Measurements from ENCODE around the gene APLP1.
"Not testable (repeated sequence)": the region's sequence is repeated elsewhere in the genome, so short reads cannot be mapped to it uniquely, and the experiment has no call there.

Gene APLP1

DNA sequence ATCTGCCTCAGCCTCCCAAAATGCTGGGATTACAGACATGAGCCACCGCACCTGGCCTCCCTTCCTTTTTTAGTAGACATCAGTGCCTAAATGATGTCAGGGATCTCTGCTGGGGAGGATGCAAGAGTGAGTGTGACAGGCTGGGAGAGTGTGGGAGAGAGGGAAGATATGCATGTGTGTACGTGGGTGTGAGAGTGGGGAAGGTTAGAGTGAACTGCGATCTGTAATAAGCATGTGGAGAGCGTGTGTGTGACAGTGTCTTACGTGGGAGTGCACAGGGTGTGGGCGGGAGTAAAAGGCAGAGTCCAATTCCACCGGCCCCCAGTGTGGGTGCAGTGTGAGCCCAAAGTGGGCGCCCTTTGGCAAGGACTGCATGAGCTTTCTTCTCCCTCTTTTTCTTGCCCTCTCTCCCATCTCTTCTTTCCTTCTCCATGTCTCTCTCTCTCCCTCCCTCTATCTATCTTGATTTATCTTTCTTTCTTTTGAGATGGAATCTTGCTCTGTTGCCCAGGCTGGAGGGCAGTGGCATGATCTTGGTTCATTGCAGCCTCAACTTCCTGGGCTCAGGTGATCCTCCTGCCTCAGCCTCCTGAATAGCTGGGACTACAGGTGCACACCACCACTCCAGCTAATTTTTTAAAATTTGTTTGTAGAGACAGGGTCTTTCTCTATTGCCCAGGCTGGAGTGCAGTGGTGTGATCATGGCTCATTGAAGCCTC lies 15.2 kb upstream of the APLP1 start:
- DNase-seq, result no peak

DNA sequence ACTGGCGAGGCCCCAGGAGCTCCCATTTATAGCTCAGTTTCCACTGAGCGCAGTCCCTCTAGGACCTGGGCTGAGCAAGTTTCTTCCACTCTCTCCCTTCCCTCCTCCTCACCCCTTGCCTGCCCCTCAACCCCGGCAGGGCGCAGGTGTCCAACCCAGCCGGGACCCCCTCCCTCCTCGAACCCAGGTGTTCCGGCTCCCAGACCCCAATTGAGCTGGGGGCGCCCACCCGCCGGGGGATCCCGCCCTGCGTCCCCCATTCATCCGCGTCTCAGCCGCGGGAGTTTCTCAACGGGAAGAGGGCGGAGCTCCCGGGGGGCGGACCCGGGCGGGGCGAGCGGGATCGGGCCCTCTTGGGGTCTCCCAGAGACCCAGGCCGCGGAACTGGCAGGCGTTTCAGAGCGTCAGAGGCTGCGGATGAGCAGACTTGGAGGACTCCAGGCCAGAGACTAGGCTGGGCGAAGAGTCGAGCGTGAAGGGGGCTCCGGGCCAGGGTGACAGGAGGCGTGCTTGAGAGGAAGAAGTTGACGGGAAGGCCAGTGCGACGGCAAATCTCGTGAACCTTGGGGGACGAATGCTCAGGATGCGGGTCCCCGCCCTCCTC lies 11.7 kb upstream of the APLP1 start, which contains the start of gene KIRREL2:
Gene KIRREL2, plus strand, starts transcription at position 366 of the 604 bp plus-strand sequence. Its CDS starts 209 bp downstream, at position 575.
- peak; percentile 72 for DNase-seq

DNA sequence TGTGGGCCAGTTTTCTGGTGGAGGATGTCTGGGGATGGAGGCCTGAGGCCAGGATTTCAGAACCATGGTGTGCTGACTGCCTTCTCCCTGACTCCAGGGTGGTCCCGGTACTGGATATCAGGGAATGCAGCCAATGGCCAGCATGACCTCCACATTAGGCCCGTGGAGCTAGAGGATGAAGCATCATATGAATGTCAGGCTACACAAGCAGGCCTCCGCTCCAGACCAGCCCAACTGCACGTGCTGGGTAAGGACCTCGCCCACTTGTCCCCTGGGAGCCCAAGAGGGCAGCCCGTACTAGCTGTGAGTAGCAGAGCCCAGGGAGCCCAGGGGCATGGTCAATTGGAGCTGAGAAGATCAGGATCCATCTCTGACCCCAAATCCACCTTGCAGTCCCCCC lies 10.1 kb upstream of the APLP1 start:
- DNase-seq, result no peak

DNA sequence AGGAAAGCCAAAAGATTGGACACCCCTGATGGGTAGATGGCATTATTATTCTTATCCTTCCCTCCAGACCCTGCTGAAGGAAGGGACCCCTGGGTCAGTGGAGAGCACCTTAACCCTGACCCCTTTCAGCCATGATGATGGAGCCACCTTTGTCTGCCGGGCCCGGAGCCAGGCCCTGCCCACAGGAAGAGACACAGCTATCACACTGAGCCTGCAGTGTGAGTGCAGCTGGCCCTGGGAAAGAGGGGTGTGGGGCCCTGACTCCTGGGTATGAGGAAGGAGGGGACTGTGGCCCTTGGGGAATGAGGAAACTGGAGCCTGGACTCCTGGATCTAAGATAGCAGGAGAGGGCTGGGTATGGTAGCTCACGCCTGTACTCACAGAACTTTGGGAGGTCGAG lies 9.0 kb upstream of the APLP1 start:
- no peak for DNase-seq

DNA sequence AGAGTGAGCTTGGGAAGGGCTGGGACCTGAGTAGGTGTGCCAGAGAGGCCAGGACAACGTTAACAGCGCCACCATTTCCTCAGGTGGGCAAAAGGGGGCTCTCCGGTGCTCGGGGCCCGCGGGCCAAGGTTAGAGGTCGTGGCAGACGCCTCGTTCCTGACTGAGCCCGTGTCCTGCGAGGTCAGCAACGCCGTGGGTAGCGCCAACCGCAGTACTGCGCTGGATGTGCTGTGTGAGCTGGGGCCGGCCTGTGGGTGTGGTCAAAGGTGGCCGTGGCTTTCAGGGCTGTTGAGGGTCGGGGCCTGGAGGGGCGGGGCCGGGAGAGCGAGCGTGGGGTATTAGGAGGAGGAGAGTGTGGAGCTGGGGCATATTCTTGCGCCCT lies 7.9 kb upstream of the APLP1 start:
- no peak for DNase-seq

DNA sequence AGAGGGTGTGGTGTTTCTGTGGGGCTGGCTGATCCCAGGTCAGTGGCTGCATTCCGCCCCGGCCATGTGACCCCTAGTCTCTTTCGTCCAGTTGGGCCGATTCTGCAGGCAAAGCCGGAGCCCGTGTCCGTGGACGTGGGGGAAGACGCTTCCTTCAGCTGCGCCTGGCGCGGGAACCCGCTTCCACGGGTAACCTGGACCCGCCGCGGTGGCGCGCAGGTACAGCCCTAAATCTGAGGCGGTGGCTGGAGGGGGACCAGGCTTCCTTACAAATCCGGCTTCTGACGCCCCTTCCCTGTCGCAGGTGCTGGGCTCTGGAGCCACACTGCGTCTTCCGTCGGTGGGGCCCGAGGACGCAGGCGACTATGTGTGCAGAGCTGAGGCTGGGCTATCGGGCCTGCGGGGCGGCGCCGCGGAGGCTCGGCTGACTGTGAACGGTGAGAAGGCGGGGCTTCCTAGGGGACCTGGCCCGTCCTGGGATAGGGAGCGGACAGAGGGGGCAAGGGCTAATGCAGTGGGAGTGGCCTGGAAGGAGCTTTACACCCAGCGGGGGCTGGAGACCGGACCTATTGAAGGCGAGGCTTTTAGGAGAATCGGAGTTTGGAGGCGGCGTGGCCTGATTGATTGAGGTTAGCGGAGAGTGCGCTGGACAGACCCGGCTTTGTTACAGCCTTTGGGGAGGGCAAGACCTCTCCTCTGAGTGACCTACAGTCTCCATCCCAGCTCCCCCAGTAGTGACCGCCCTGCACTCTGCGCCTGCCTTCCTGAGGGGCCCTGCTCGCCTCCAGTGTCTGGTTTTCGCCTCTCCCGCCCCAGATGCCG lies 7.3 kb upstream of the APLP1 start:
- DNase-seq, result no peak

DNA sequence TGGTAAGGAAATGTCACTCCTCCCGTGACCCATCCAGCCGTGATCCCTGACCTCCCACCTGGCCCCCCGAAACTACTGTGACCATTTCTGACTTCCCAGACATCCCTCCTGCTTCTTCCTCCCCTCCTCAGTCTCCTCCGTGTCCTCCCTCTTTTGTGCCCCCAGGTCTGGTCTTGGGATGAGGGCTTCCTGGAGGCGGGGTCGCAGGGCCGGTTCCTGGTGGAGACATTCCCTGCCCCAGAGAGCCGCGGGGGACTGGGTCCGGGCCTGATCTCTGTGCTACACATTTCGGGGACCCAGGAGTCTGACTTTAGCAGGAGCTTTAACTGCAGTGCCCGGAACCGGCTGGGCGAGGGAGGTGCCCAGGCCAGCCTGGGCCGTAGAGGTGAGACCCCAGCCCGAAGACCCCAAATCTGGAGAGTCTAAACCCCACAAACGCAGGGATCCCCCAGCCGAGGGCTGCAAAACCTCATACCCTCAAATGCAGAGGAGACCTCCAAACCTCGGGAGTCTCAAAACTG lies 6.7 kb upstream of the APLP1 start:
- no peak for DNase-seq

DNA sequence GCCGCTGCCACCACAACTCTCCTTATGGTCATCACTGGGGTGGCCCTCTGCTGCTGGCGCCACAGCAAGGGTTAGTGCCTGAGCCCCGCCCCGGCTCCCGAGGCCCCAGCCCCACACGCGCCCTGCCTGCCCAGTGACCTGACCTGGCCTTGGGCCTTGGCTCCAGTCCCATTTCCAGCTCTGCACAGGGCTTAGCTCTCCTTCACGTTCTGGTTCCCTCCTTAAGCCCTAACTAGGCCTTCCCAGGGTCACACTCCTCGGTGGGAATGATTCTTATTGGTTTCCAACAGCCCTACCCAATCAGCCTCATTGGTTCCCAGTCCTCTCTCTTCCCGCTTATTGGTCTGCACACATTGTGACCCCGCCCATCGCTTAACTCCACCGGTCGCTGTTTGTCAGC lies 5.8 kb upstream of the APLP1 start:
- no peak for DNase-seq

DNA sequence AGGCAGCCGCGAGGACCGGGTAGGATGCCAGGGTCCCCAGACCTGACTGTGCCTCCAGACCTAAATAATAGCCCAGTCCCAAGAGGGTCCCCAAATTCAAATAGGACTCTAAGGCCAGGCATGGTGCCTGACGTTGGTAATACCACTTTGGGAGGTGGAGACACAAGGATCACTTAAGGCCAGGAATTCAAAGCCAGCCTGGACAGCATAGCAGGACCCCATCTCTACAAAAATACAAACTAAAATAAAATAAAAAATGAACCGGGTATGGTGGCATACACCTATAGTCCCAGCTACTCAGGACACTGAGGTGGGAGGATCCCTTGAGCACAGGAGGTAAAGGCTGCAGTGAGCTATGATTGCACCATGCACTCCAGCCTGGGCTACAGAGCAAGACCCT lies 5.4 kb upstream of the APLP1 start:
- no peak for DNase-seq

DNA sequence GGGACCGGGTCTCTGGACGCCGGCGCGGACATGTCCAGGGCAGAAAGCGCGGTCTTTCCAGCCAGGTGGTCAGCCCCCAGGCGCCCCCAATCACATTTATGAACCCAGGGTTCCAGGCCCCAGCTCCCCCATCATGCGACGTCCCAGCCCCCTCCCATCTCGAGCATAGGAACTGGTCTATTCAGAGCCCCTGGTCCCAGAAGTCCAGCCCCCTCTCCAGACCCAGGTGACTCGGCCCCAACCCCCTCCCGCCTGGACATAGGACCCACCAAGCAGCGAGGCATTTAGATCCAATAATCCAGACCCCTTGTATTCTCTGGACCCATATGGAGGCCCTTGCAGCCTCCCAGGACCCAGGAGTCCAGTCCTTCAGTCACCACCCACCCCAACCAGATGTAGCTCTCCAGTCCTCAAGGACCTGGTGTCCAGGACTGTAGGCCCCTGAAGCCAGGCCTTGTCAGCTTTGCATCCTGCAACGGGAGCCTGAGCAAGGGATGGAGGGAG lies 501 bp downstream of the APLP1 start:
- no peak for DNase-seq

DNA sequence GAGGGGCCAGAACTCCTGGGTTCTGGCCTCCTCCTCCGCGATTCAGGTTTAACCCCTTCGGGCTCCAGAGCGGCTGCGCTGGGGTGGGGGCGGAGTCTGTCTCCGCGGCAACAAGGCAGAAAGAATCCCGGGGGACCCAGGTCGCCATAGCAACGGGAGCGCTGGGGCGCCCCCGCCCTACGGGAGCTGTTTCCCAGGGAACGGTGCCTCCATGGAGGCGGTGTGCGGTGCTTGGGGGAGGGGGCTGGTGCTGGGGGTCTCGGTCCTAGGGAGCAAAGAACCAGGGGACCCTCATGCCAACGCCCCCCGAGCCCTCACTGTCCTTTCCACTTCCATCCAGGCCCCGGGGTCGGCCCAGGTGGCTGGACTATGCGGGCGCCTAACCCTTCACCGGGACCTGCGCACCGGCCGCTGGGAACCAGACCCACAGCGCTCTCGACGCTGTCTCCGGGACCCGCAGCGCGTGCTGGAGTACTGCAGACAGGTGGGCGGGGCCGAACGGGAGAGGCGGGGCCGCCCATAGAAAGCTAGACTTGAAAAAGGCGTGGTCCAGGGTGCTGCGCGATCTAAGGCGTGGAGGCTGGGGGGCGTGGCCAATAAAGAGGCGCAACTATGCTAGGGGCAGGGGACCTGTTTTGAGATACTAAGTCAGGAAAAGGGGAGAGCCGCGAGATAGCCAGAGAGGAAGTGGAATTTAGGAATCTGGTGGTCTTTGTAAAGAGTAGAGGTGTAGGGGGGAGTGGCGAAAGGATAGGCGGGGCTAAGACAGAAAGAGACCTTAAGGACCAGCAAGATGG lies 1.2 kb downstream of the APLP1 start:
- peak; percentile 95 for DNase-seq

DNA sequence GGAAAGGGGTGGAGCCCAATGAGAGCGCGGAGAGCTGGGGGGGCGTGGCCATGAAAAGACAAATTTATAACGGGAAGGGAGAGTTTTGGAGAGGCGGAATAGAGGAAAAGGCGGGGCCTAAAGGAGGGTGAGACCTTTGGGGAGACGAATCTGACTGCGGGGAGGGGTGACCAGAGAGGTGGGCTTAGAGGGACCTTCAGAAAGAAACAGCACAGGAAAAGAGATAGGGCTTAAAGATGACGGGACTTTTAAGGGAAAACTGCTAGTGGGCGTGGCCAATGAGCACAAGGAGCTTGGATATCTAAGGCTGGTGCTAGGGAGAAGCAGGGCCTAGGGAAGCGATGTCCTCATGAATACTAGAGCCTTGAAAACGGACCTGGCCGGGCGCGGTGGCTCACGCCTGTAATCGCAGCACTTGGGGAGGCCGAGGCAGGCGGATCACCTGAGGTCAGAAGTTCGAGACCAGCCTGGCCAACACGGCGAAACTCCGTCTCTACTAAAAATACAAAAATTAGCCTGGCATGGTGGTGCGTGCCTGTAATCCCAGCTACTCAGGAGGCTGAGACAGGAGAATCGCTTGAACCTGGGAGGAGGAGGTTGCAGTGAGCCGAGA lies 1.9 kb downstream of the APLP1 start:
- DNase-seq, result not testable (repeated sequence)

DNA sequence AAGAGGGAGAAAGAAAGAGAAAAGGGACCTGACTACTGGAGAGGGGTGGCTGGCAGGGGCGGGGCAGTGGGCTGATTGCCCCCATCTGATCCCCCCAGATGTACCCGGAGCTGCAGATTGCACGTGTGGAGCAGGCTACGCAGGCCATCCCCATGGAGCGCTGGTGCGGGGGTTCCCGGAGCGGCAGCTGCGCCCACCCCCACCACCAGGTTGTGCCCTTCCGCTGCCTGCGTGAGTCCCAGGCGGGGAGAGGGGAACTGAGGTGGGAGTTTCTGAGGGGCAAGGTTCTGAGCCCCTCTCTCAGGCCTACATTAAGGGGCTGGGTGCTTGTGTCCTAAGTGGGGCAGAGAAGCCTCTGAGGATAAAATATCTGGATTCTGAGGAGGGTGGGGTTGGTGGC lies 2.4 kb downstream of the APLP1 start:
- no peak for DNase-seq

DNA sequence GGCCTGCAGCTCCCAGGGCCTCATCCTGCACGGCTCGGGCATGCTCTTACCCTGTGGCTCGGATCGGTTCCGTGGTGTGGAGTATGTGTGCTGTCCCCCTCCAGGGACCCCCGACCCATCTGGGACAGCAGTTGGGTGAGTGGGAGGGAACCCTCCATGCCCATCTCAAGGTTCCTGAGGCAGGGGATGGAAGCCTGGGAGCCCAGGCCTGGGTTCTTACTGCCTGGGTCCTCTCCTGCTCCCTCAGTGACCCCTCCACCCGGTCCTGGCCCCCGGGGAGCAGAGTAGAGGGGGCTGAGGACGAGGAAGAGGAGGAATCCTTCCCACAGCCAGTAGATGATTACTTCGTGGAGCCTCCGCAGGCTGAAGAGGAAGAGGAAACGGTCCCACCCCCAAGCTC lies 3.2 kb downstream of the APLP1 start:
- DNase-seq, result no peak

DNA sequence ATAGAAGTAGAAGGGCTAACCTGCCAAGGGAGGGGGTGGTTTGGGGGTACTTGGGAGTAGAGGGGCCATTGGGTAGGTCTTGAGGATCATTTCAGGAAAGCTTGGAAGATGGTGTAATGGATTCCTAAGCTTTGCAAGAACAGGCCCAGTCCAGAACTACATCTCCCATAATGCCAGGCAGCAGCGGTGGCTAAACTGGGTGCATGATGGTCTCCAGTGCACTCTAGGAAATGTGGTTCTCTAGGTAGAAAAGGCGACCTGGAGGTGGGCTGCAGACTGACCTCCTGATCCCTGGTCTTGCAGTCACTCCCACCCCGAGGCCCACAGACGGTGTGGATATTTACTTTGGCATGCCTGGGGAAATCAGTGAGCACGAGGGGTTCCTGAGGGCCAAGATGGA lies 3.8 kb downstream of the APLP1 start:
- no peak for DNase-seq

DNA sequence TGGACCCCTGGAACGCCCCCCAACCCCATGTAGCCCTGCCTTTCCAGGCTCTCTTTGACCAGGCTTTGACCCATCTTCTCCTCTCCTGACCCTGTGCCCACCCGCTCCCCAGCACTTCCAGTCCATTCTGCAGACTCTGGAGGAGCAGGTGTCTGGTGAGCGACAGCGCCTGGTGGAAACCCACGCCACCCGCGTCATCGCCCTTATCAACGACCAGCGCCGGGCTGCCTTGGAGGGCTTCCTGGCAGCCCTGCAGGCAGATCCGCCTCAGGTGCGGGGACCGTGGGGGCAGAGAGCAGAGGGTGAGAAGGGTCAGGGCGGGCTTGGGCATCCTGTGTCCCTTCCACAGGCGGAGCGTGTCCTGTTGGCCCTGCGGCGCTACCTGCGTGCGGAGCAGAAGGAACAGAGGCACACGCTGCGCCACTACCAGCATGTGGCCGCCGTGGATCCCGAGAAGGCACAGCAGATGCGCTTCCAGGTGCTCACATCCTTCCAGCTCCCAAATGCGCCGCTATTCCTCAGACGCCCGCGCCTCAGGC lies 6.1 kb downstream of the APLP1 start:
- no peak for DNase-seq

DNA sequence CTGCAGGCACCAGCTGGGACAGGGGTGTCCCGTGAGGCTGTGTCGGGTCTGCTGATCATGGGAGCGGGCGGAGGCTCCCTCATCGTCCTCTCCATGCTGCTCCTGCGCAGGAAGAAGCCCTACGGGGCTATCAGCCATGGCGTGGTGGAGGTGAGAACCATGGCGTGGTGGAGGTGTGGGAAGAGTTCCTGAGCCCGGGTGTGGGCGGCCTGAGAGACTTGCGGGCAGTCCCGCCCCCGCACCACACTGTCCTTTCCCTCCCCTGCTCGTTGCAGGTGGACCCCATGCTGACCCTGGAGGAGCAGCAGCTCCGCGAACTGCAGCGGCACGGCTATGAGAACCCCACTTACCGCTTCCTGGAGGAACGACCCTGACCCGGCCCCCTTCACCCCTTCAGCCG lies 10.7 kb downstream of the APLP1 start:
- no peak for DNase-seq

DNA sequence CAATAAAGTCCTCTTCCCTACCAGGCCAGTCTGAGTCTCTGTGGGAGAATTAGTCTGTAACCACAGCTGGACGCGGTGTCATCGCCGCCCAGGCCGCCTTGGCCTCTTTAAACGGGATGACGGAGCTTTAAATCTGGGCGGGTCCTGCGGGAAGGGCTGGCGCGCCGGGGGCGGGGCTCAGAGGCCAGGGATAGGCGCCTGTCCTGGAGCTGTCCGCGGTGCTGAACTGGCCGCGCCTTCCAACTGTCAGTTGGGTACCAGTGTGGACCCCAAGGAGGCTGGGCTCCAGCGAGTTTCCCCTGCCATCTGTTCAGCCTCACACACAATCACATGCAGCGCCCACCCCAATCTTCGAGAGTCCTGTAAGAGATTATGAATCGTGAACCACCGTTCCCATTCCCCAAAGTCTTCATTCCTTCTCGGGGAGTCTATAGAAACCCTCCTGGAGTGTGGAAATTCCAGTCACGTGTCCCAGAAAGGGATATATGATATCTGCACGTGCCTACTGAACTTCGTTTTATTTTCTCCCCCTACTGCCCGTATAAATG lies 11.5 kb downstream of the APLP1 start:
- no peak for DNase-seq

DNA sequence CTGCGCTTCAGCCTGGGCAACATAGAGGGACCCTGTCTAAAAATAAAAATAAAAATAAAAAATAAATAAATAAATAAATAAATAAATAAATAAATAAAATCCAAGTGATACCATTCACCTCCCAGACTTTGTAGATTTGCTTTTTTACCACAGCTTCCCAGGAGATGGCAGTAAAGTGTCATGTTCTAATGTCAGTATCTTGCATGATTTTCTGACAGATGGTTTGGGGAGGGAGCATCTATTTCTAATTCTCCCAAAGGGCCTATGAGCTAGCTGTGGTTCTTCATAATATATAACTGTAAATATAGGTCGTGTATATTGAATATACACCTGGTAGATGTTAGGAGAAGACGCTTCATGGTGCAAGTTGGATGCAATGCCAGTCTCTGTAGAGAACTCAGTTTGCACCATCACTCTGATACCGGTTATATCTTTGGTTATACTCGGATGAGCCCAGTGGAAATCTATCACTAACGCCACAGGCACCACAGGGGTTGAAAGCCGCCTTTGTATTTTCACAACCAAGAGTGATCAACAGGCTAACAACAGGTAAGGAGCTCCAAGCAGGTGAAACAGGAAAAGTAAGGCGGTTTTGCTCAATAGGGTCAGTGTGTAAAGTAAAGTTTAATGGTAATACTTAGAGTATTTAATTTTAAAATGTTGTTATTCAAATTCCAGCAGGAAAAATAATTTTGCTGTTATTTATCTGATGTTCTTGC lies 13.9 kb downstream of the APLP1 start:
- peak; percentile 92 for DNase-seq

DNA sequence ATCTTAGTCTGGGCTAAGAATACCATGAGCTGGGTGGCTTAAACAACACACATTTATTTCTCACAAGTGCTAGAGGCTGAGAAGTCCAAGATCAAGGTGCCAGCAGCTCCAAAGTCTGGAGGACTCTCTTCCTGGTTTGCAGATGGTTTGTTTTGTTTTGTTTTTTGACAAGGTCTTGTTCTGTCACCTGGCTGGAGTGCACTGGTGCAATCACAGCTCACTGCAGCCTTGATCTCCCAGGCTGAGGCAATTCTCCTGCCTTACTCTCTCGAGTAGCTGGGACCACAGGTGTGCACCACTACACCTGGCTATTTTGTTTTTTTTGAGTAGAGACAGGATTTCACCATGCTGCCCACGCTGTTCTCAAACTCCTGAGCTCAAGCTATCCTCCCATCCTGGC lies 15.5 kb downstream of the APLP1 start:
- DNase-seq, result no peak

DNA sequence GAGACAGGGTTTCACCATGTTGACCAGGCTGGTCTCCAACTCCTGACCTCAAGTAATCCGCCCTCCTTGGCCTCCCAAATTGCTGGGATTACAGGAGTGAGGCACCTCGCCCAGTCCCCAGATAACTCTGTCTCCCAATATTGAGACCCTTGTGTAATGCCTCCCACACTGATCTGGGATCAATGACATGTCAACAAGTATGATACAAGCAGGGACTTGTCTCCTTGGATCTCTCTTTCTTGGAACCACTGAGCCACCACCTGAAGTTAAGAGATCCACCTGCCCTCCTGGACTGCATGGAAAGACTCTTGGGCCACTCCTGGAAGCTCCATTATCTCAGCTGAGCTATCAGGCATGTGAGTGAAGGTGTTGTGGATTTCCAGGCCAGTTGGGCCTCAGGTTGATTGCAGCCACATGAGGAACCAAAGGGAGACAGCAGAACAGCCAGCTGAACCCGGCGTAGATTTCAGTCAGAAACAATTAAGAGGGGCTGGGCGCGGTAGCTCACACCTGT lies 16.9 kb downstream of the APLP1 start:
- DNase-seq, result no peak
